Measurements from ENCODE around the gene BPIFB4.

DNA sequence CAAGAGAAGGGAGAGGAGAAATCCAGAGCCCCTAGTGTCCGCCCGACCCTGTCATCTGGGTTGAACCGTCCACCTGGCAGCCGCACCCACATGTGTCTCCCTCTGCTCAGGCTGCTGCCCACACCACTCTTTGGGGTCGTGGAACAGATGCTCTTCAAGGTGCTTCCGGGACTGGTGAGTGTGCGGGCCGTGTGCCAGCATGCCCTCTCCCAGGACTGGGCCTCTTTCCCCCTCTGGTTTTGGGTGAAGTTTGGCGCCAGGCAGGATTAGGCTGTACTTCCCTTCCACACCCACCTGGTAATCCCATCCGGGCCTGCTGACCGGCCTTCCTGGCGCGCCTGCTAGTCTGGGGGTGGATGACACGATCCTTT, 17.8 kb upstream of the BPIFB4 start:
- TF ChIP-seq, protein P1, sequence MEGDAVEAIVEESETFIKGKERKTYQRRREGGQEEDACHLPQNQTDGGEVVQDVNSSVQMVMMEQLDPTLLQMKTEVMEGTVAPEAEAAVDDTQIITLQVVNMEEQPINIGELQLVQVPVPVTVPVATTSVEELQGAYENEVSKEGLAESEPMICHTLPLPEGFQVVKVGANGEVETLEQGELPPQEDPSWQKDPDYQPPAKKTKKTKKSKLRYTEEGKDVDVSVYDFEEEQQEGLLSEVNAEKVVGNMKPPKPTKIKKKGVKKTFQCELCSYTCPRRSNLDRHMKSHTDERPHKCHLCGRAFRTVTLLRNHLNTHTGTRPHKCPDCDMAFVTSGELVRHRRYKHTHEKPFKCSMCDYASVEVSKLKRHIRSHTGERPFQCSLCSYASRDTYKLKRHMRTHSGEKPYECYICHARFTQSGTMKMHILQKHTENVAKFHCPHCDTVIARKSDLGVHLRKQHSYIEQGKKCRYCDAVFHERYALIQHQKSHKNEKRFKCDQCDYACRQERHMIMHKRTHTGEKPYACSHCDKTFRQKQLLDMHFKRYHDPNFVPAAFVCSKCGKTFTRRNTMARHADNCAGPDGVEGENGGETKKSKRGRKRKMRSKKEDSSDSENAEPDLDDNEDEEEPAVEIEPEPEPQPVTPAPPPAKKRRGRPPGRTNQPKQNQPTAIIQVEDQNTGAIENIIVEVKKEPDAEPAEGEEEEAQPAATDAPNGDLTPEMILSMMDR (IDR thresholded peaks at IDR 0.05; ENCODE audit: low read depth, low read length) = no peak
- TF ChIP-seq POLR2A (IDR thresholded peaks at IDR 0.05; ENCODE audit: extremely low read depth, insufficient read length) (no peak), MYC (IDR thresholded peaks at IDR 0.05; ENCODE audit: low read depth, low read length) (no peak)
- TF ChIP-seq, protein P2, sequence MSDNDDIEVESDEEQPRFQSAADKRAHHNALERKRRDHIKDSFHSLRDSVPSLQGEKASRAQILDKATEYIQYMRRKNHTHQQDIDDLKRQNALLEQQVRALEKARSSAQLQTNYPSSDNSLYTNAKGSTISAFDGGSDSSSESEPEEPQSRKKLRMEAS (IDR thresholded peaks at IDR 0.05; ENCODE audit: low read depth, low read length) = no peak
